ENCODE results near the gene ANAPC10. TPM values are rescaled to one million over a fixed set of nuclear protein-coding genes. Genes with fewer than 3 reads are reported as not detected.

ANAPC10 gene
- polyA plus RNA-seq, 1 of the 3 experiments (the other 2 are of a cell fraction): 19.1 TPM

DNA sequence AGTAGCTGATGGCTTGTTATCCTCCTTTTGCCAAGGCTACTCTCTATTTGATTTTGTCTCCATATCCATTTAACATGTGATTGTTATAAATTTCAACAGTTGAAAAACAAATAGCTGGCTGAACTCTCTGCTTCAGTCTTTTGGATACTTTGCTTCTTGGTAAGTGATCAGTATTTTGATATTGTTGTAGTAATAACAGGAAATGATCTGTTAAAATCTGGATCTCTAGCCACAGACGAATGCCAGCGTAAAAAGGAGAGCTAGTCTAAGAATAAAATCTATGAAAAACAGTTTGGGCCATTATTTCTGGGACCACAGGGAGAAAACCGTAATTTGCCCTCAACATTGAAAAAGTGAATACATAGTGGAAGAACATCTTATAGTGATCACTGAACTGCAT is 113.8 kb downstream of the ANAPC10 start:
- ChIA-PET CTCF (interaction anchor here (0.6 to 1.3 kb wide), 2 partner anchors 77 to 371 kb away, joined by 4 read pairs; no protein-coding TSS in a partner anchor), POLR2A (no interaction called here)
- Histone ChIP-seq H3K79me2 (ENCODE audit: insufficient read depth) (no peaks in the 10 kb centered on the region), H3K4me1 (ENCODE audit: control insufficient read depth in 1 of 2, insufficient read depth in 2 of 2, low read depth in 1 of 2, low read length in 1 of 2) (no peaks in the 10 kb centered on the region), H3K36me3 (replicated peaks in 1 of 2; ENCODE audit: control insufficient read depth in 1 of 2, insufficient read depth in 2 of 2, low read length in 1 of 2) (no peaks in the 10 kb centered on the region), H4K20me1 (ENCODE audit: insufficient read depth) (no peaks in the 10 kb centered on the region), H2AFZ (ENCODE audit: low read depth) (no peak overlapping the region), H3K9me2 (no peaks in the 10 kb centered on the region), H3K9ac (no peak overlapping the region), H3K27ac (ENCODE audit: low read depth in 2 of 2, low read length in 1 of 2) (no peak overlapping the region), H3K4me3 (ENCODE audit: low read depth in 2 of 2, low read length in 1 of 2) (no peak overlapping the region), H3F3A (replicated peaks; ENCODE audit: insufficient read depth) (no peaks in the 10 kb centered on the region), H3K27me3 (ENCODE audit: insufficient read depth) (no peaks in the 10 kb centered on the region), H3K4me2 (no peak overlapping the region), H3K9me3 (peaks cover 3% of the 10 kb centered on the region; the same call in 1 of the 2 replicates)
- DNase-seq: no peak
- TF ChIP-seq RXRA (IDR thresholded peaks at IDR 0.05; ENCODE audit: borderline replicate concordance, low read depth): no peak
- TF ChIP-seq, protein P1, sequence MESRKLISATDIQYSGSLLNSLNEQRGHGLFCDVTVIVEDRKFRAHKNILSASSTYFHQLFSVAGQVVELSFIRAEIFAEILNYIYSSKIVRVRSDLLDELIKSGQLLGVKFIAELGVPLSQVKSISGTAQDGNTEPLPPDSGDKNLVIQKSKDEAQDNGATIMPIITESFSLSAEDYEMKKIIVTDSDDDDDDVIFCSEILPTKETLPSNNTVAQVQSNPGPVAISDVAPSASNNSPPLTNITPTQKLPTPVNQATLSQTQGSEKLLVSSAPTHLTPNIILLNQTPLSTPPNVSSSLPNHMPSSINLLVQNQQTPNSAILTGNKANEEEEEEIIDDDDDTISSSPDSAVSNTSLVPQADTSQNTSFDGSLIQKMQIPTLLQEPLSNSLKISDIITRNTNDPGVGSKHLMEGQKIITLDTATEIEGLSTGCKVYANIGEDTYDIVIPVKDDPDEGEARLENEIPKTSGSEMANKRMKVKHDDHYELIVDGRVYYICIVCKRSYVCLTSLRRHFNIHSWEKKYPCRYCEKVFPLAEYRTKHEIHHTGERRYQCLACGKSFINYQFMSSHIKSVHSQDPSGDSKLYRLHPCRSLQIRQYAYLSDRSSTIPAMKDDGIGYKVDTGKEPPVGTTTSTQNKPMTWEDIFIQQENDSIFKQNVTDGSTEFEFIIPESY (IDR thresholded peaks at IDR 0.05; ENCODE audit: borderline replicate concordance, low read depth): no peak
- TF ChIP-seq POLR2AphosphoS5 (IDR thresholded peaks at IDR 0.05; ENCODE audit: low read depth, low read length): no peak
- no peak for TF ChIP-seq GABPA (IDR thresholded peaks at IDR 0.05; ENCODE audit: low read depth)
- no peak for TF ChIP-seq JUND (IDR thresholded peaks at IDR 0.05)
- 97% methylated on average over 3 of the region's 3 CpGs for WGBS (ENCODE audit: low lambda C conversion rate)

DNA sequence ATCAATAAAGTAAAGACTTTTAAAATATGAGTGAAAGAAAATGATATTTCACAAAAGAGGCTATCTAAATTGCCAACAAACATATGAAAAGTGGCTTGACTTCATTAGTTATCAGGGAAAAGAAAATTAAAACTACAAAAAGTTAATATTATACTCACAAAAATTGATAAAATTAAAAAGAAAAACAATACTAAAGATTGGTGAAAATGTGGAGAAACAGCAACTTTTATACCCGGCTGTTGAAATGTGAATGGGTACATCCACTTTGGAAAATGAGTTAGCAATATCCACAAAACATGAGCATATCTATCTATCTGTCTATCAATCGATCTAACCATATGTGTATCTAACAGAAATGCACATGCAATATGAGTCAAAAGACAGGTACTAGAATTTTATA is 122.3 kb downstream of the ANAPC10 start:
- ChIA-PET POLR2A (no interaction called here), CTCF (no interaction called here)
- H4K20me1 ChIP-seq (ENCODE audit: insufficient read depth): no peaks in the 10 kb centered on the region
- no peaks in the 10 kb centered on the region for H3K79me2 ChIP-seq (ENCODE audit: insufficient read depth)
- WGBS (ENCODE audit: low lambda C conversion rate): 22% methylated on average over 2 of the region's 2 CpGs
- H3K4me3 ChIP-seq (ENCODE audit: low read depth in 2 of 2, low read length in 1 of 2): no peak overlapping the region
- H3K9me2 ChIP-seq: no peaks in the 10 kb centered on the region
- no peak overlapping the region for H3K4me2 ChIP-seq
- peaks cover 15% of the 10 kb centered on the region for H3K9me3 ChIP-seq
- no peaks in the 10 kb centered on the region for H3K36me3 ChIP-seq (replicated peaks in 1 of 2; ENCODE audit: control insufficient read depth in 1 of 2, insufficient read depth in 2 of 2, low read length in 1 of 2)
- no peak overlapping the region for H3K27ac ChIP-seq (ENCODE audit: low read depth in 2 of 2, low read length in 1 of 2)
- no peaks in the 10 kb centered on the region for H3K27me3 ChIP-seq (ENCODE audit: insufficient read depth)
- TF ChIP-seq, protein P2, sequence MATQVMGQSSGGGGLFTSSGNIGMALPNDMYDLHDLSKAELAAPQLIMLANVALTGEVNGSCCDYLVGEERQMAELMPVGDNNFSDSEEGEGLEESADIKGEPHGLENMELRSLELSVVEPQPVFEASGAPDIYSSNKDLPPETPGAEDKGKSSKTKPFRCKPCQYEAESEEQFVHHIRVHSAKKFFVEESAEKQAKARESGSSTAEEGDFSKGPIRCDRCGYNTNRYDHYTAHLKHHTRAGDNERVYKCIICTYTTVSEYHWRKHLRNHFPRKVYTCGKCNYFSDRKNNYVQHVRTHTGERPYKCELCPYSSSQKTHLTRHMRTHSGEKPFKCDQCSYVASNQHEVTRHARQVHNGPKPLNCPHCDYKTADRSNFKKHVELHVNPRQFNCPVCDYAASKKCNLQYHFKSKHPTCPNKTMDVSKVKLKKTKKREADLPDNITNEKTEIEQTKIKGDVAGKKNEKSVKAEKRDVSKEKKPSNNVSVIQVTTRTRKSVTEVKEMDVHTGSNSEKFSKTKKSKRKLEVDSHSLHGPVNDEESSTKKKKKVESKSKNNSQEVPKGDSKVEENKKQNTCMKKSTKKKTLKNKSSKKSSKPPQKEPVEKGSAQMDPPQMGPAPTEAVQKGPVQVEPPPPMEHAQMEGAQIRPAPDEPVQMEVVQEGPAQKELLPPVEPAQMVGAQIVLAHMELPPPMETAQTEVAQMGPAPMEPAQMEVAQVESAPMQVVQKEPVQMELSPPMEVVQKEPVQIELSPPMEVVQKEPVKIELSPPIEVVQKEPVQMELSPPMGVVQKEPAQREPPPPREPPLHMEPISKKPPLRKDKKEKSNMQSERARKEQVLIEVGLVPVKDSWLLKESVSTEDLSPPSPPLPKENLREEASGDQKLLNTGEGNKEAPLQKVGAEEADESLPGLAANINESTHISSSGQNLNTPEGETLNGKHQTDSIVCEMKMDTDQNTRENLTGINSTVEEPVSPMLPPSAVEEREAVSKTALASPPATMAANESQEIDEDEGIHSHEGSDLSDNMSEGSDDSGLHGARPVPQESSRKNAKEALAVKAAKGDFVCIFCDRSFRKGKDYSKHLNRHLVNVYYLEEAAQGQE (IDR thresholded peaks at IDR 0.05; ENCODE audit: low read depth, low read length): no peak
- no peak for TF ChIP-seq TAF1 (IDR thresholded peaks at IDR 0.05; ENCODE audit: borderline replicate concordance, low read depth, low read length)
- DNase-seq: no peak
- no peaks in the 10 kb centered on the region for H3K4me1 ChIP-seq (ENCODE audit: control insufficient read depth in 1 of 2, insufficient read depth in 2 of 2, low read depth in 1 of 2, low read length in 1 of 2)
- H2AFZ ChIP-seq (ENCODE audit: low read depth): no peak overlapping the region
- H3F3A ChIP-seq (replicated peaks; ENCODE audit: insufficient read depth): no peaks in the 10 kb centered on the region
- no peak overlapping the region for H3K9ac ChIP-seq

All from SK-N-SH (cell line).